GM19328 (cell line): ENCODE measurements around the gene STRIP1.
A peak's percentile ranks its signal among the peaks of the same experiment; 100 is the strongest.

Experiments used
- ATAC-seq: cut with Tn5 transposase; IDR thresholded peaks from one replicate; pipeline ENCODE4 v1.9.1; 2021; ENCODE audit warnings: mild to moderate bottlenecking, moderate library complexity; ENCODE audit not compliant: unreplicated experiment

STRIP1 gene

GRCh38 chr1:110034451-110035235 is at the start of gene STRIP1:
Gene STRIP1 (plus strand): TSS chr1:110034624. CDS start chr1:110034638, 14 bp downstream.
- ATAC-seq, result peak; percentile 79

- no peak for ATAC-seq
These were observed 49.0 kb upstream of the STRIP1 start for GRCh38 chr1:109985247-109986053.

- no peak for ATAC-seq
These were observed 48.4 kb upstream of the STRIP1 start for GRCh38 chr1:109986054-109986444.

- no peak for ATAC-seq
These were observed 46.0 kb upstream of the STRIP1 start for GRCh38 chr1:109988349-109988914.

- ATAC-seq, result no peak
These were observed 44.7 kb upstream of the STRIP1 start for GRCh38 chr1:109989506-109990301.

- ATAC-seq, result no peak
These were observed 44.1 kb upstream of the STRIP1 start for GRCh38 chr1:109990302-109990653.

- no peak for ATAC-seq
These were observed 43.0 kb upstream of the STRIP1 start for GRCh38 chr1:109991400-109991925.

- ATAC-seq, result no peak
These were observed 40.5 kb upstream of the STRIP1 start for GRCh38 chr1:109993885-109994284.

GRCh38 chr1:109994654-109995053 is 39.8 kb upstream of the STRIP1 start:
- ATAC-seq, result no peak

- ATAC-seq, result no peak
These were observed 38.9 kb upstream of the STRIP1 start for GRCh38 chr1:109995536-109995935.

- no peak for ATAC-seq
These were observed 37.9 kb upstream of the STRIP1 start for GRCh38 chr1:109996476-109996875.

GRCh38 chr1:109997204-109997866 is 37.1 kb upstream of the STRIP1 start:
- no peak for ATAC-seq

- ATAC-seq, result no peak
These were observed 36.6 kb upstream of the STRIP1 start for GRCh38 chr1:109997867-109998229.

GRCh38 chr1:110002695-110003094 is 31.7 kb upstream of the STRIP1 start:
- ATAC-seq, result no peak

GRCh38 chr1:110003747-110004428 is 30.5 kb upstream of the STRIP1 start:
- no peak for ATAC-seq

GRCh38 chr1:110004583-110004982 is 29.8 kb upstream of the STRIP1 start:
- ATAC-seq, result no peak

GRCh38 chr1:110005971-110006370 is 28.5 kb upstream of the STRIP1 start:
- ATAC-seq, result no peak

GRCh38 chr1:110006516-110006915 is 27.9 kb upstream of the STRIP1 start:
- no peak for ATAC-seq

GRCh38 chr1:110007046-110007830 is 27.2 kb upstream of the STRIP1 start:
- no peak for ATAC-seq
